Osteocyte (in vitro differentiated cells): ENCODE results near the gene PTCSC3. TPM values are rescaled to one million over a fixed set of nuclear protein-coding genes. Genes with fewer than 3 reads are reported as not detected.

Experiments
- DNase-seq: peaks from one replicate; pipeline ENCODE4 v3.0.0; 2021; ENCODE audit warnings: mixed read lengths; ENCODE audit not compliant: unreplicated experiment; ENCODE audit errors: extremely low spot score
- H3K27ac Mint-ChIP-seq: one replicate; pipeline ENCODE4 v1.8.0; 2021; ENCODE audit warnings: mild to moderate bottlenecking, mixed read lengths; ENCODE audit not compliant: unreplicated experiment
- H3K27me3 Mint-ChIP-seq: one replicate; pipeline ENCODE4 v1.8.0; 2021; ENCODE audit warnings: mixed read lengths; ENCODE audit not compliant: unreplicated experiment
- H3K36me3 Mint-ChIP-seq: one replicate; pipeline ENCODE4 v1.8.0; 2021; ENCODE audit warnings: mixed read lengths; ENCODE audit not compliant: unreplicated experiment
- H3K4me1 Mint-ChIP-seq: one replicate; pipeline ENCODE4 v1.8.0; 2021; ENCODE audit warnings: mixed read lengths; ENCODE audit not compliant: unreplicated experiment
- H3K4me3 Mint-ChIP-seq: one replicate; pipeline ENCODE4 v1.8.0; 2021; ENCODE audit warnings: mild to moderate bottlenecking, moderate library complexity, mixed read lengths; ENCODE audit not compliant: unreplicated experiment
- H3K9me3 Mint-ChIP-seq: one replicate; pipeline ENCODE4 v1.8.0; 2021; ENCODE audit warnings: mixed read lengths; ENCODE audit not compliant: unreplicated experiment
- total RNA-seq: library from RNA; stranded (reverse); gene quantifications from 2 replicates; pipeline ENCODE4 v1.2.1, GENCODE V29; 2021
- TF ChIP-seq, protein P1 (sequence below): fragments of 200-600 bp; sonication (generic); IDR thresholded peaks from 2 replicates; pipeline ENCODE4 v1.5.0; 2021; ENCODE audit warnings: antibody characterized with exemption, mild to moderate bottlenecking, moderate library complexity

Gene PTCSC3
- total RNA-seq, 1 donor from 2014 or later, result not detected

DNA sequence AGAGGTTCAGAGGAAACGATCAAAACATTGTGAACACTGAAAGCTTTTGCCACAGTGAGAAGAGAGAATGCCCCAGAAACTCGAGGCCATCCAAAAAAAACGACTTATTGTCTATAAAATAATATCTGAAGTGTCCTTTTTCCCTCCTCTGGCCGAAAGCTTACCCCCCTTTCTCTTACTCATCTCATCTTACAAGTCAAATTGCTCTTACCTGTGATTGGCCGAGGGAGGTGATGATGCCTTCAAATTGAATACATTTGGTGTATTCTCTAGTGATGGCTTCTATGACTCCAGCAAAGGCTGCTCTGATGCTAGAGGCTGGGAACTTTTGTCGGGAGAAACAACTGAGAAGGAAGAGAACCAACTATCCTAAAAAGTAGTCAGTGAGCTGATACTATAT lies 90.7 kb downstream of the PTCSC3 start:
- Mint-ChIP-seq H3K36me3 (no peaks in the 10 kb centered on the region), H3K27ac (no peak overlapping the region), H3K4me1 (peaks cover 27% of the 10 kb centered on the region), H3K9me3 (no peaks in the 10 kb centered on the region), H3K27me3 (peaks cover 8% of the 10 kb centered on the region), H3K4me3 (no peak overlapping the region)
- TF ChIP-seq, protein P1, sequence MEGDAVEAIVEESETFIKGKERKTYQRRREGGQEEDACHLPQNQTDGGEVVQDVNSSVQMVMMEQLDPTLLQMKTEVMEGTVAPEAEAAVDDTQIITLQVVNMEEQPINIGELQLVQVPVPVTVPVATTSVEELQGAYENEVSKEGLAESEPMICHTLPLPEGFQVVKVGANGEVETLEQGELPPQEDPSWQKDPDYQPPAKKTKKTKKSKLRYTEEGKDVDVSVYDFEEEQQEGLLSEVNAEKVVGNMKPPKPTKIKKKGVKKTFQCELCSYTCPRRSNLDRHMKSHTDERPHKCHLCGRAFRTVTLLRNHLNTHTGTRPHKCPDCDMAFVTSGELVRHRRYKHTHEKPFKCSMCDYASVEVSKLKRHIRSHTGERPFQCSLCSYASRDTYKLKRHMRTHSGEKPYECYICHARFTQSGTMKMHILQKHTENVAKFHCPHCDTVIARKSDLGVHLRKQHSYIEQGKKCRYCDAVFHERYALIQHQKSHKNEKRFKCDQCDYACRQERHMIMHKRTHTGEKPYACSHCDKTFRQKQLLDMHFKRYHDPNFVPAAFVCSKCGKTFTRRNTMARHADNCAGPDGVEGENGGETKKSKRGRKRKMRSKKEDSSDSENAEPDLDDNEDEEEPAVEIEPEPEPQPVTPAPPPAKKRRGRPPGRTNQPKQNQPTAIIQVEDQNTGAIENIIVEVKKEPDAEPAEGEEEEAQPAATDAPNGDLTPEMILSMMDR, result no peak
- no peak for DNase-seq

Other genes with a start within 250 kb of the PTCSC3 start
- 25.8 and 26.2 TPM in 2 replicates for gene MBIP, start 143.9 kb upstream of the PTCSC3 start, total RNA-seq